HepG2 (cell line): ENCODE data around the gene RPS8. TPM values are rescaled to one million over a fixed set of nuclear protein-coding genes. Genes with fewer than 3 reads are reported as not detected.

Source experiments
- ASH2L ChIP-seq: fragments of 300-600, 200-600 bp; sonication (generic); IDR thresholded peaks from 2 replicates; pipeline ENCODE4 v1.7.0; 2017; ENCODE audit warnings: low read depth, mild to moderate bottlenecking, moderate library complexity, mixed read lengths, low read length; ENCODE audit not compliant: insufficient read length
- ATF3 ChIP-seq: sonication (generic); formaldehyde crosslinking; IDR thresholded peaks from 2 replicates; pipeline ENCODE4 v1.4.0; 2020; ENCODE audit warnings: missing genetic modification reagents
- ATM ChIP-seq: fragments of 450-650 bp; IDR thresholded peaks from 2 replicates; pipeline ENCODE4 v1.7.1; 2017; ENCODE audit warnings: mild to moderate bottlenecking, borderline replicate concordance
- EEA1 ChIP-seq: sonication (generic); formaldehyde crosslinking; IDR thresholded peaks from 2 replicates; pipeline ENCODE4 v1.5.1; 2020; ENCODE audit warnings: mild to moderate bottlenecking, missing genetic modification reagents, borderline replicate concordance
- ISL2 ChIP-seq: sonication (generic); formaldehyde crosslinking; IDR thresholded peaks from 2 replicates; pipeline ENCODE4 v1.5.0; 2020; ENCODE audit warnings: missing genetic modification reagents
- MIXL1 ChIP-seq: IDR thresholded peaks from 2 replicates; pipeline ENCODE4 v1.6.1; 2016
- NFYC ChIP-seq: IDR thresholded peaks from 2 replicates; pipeline ENCODE4 v1.6.1; 2016; ENCODE audit warnings: missing genetic modification reagents, missing compliant biosample characterization
- PAF1 ChIP-seq: IDR thresholded peaks from 2 replicates; pipeline ENCODE4 v1.6.1; 2016; ENCODE audit warnings: missing genetic modification reagents, missing compliant biosample characterization
- REXO4 ChIP-seq: sonication (generic); formaldehyde crosslinking; IDR thresholded peaks from 2 replicates; pipeline ENCODE4 v1.8.0; 2022; ENCODE audit warnings: missing genetic modification reagents, mild to moderate bottlenecking, borderline replicate concordance
- SETDB1 ChIP-seq: sonication (generic); formaldehyde crosslinking; IDR thresholded peaks from 2 replicates; pipeline ENCODE4 v1.5.1; 2020; ENCODE audit warnings: missing genetic modification reagents, mild to moderate bottlenecking, borderline replicate concordance
- SMAD3 ChIP-seq: sonication (generic); formaldehyde crosslinking; IDR thresholded peaks from 2 replicates; pipeline ENCODE4 v1.4.0; 2020; ENCODE audit warnings: missing genetic modification reagents
- SMC3 ChIP-seq: IDR thresholded peaks from 2 replicates; pipeline ENCODE4 v1.6.1; 2011; ENCODE audit warnings: low read length, improper control_type of control experiment
- TGIF2 ChIP-seq: IDR thresholded peaks from 2 replicates; pipeline ENCODE4 v1.6.1; 2016; ENCODE audit warnings: control low read depth, missing compliant biosample characterization
- ZBTB7B ChIP-seq: sonication (generic); formaldehyde crosslinking; IDR thresholded peaks from 2 replicates; pipeline ENCODE4 v1.4.0; 2020; ENCODE audit warnings: missing genetic modification reagents
- ZNF136 ChIP-seq: sonication (generic); formaldehyde crosslinking; IDR thresholded peaks from 2 replicates; pipeline ENCODE4 v1.8.1; 2022; ENCODE audit warnings: low read depth, mild to moderate bottlenecking, moderate library complexity, missing genetic modification reagents
- ZNF432 ChIP-seq: sonication (generic); formaldehyde crosslinking; IDR thresholded peaks from 2 replicates; pipeline ENCODE4 v1.5.0; 2020; ENCODE audit warnings: missing genetic modification reagents, mild to moderate bottlenecking, borderline replicate concordance
- ZNF510 ChIP-seq: sonication (generic); formaldehyde crosslinking; IDR thresholded peaks from 2 replicates; pipeline ENCODE4 v1.4.0; 2020; ENCODE audit warnings: low read depth, mild to moderate bottlenecking, missing genetic modification reagents
- ZNF629 ChIP-seq: sonication (generic); formaldehyde crosslinking; conservative IDR thresholded peaks from 2 replicates; pipeline ENCODE4 v1.5.0; 2020; ENCODE audit warnings: missing genetic modification reagents
- ZNF773 ChIP-seq: sonication (generic); formaldehyde crosslinking; IDR thresholded peaks from 2 replicates; pipeline ENCODE4 v1.4.0; 2020; ENCODE audit warnings: missing genetic modification reagents, borderline replicate concordance
- ZNF790 ChIP-seq: sonication (generic); formaldehyde crosslinking; IDR thresholded peaks from 2 replicates; pipeline ENCODE4 v1.8.0; 2022; ENCODE audit warnings: missing genetic modification reagents, mild to moderate bottlenecking, borderline replicate concordance
- polyA plus RNA-seq, 8 experiments: library from polyadenylated mRNA; depleted of rRNA in 3 of 8; stranded (reverse) in 7 of 8; unstranded in 1 of 8; fragments of >200 nt; fragmentation: Illumina TruSeq in 4 of 8; extraction: Trizol in 4 of 8; gene quantifications; 2 replicates each; pipeline versions ENCODE4 v1.2.1 to v1.2.3, GENCODE V29; 2011 to 2016; ENCODE audit warnings: low read depth in 4 of 8, missing spikeins in 1 of 8, mixed read lengths in 1 of 8; ENCODE audit not compliant: insufficient read depth in 1 of 8
- total RNA-seq, 5 experiments: library from RNA; depleted of rRNA; stranded (reverse); fragments of >200 nt; fragmentation: Illumina TruSeq; extraction: Trizol; gene quantifications; 2 replicates each; pipeline ENCODE4 v1.2.3, GENCODE V29; 2016; ENCODE audit warnings: low read depth in 1 of 5
- TF ChIP-seq, protein P1 (sequence below): sonication (generic); formaldehyde crosslinking; IDR thresholded peaks from 2 replicates; pipeline ENCODE4 v1.4.0; 2020; ENCODE audit warnings: missing genetic modification reagents
- TF ChIP-seq, protein P2 (sequence below): sonication (generic); formaldehyde crosslinking; IDR thresholded peaks from 2 replicates; pipeline ENCODE4 v1.8.1; 2023; ENCODE audit warnings: mild to moderate bottlenecking, inconsistent platforms, moderate library complexity, missing genetic modification reagents, borderline replicate concordance
- TF ChIP-seq, protein P3 (sequence below): sonication (generic); formaldehyde crosslinking; IDR thresholded peaks from 2 replicates; pipeline ENCODE4 v1.4.0; 2020; ENCODE audit warnings: missing genetic modification reagents

The RPS8 gene
- total and polyA plus RNA-seq, 2 of the 13 experiments (the other 11 are each of a cell fraction or from before 2014, with no cell fraction given) = 2,628 to 2,822 TPM

GRCh38 chr1:44819608-44820327 lies 44.4 kb downstream of the RPS8 start (continued):
- TF ChIP-seq, protein P1, sequence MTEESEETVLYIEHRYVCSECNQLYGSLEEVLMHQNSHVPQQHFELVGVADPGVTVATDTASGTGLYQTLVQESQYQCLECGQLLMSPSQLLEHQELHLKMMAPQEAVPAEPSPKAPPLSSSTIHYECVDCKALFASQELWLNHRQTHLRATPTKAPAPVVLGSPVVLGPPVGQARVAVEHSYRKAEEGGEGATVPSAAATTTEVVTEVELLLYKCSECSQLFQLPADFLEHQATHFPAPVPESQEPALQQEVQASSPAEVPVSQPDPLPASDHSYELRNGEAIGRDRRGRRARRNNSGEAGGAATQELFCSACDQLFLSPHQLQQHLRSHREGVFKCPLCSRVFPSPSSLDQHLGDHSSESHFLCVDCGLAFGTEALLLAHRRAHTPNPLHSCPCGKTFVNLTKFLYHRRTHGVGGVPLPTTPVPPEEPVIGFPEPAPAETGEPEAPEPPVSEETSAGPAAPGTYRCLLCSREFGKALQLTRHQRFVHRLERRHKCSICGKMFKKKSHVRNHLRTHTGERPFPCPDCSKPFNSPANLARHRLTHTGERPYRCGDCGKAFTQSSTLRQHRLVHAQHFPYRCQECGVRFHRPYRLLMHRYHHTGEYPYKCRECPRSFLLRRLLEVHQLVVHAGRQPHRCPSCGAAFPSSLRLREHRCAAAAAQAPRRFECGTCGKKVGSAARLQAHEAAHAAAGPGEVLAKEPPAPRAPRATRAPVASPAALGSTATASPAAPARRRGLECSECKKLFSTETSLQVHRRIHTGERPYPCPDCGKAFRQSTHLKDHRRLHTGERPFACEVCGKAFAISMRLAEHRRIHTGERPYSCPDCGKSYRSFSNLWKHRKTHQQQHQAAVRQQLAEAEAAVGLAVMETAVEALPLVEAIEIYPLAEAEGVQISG (CRISPR knock-in tag) = peak; percentile 12
- TF ChIP-seq, protein P2, sequence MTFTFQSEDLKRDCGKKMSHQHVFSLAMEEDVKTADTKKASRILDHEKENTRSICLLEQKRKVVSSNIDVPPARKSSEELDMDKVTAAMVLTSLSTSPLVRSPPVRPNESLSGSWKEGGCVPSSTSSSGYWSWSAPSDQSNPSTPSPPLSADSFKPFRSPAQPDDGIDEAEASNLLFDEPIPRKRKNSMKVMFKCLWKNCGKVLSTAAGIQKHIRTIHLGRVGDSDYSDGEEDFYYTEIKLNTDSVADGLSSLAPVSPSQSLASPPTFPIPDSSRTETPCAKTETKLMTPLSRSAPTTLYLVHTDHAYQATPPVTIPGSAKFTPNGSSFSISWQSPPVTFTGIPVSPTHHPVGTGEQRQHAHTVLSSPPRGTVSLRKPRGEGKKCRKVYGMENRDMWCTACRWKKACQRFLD (CRISPR knock-in tag) = 0 out of 2 replicates have a peak, but pooled peaks have one; percentile 45
- no peak; the same call in none of the 2 replicates for TF ChIP-seq SMC3
- TF ChIP-seq ZNF510 (CRISPR knock-in tag) = no peak
- TF ChIP-seq REXO4 = no peak
- TF ChIP-seq SETDB1 (CRISPR knock-in tag) = no peak
- 0 out of 2 replicates have a peak, but pooled peaks have one; percentile 35 for TF ChIP-seq ZNF629 (CRISPR knock-in tag)
- TF ChIP-seq ATF3 (CRISPR knock-in tag) = no peak
- TF ChIP-seq TGIF2 (CRISPR knock-in tag) = peak; percentile 20; the same call in 1 of the 2 replicates
- no peak for TF ChIP-seq ZBTB7B (CRISPR knock-in tag)
- no peak for TF ChIP-seq ZNF432 (CRISPR knock-in tag)
- no peak for TF ChIP-seq ATM
- TF ChIP-seq PAF1 (CRISPR knock-in tag) = no peak
- TF ChIP-seq SMAD3 = no peak; the same call in none of the 2 replicates
- peak; percentile 58 for TF ChIP-seq ISL2 (CRISPR knock-in tag)
- TF ChIP-seq ZNF773 (CRISPR knock-in tag) = no peak
- TF ChIP-seq ZNF790 (CRISPR knock-in tag) = no peak
- peak; percentile 7; the same call in 1 of the 2 replicates for TF ChIP-seq NFYC (CRISPR knock-in tag)
- no peak; the same call in 1 of the 2 replicates for TF ChIP-seq ZNF136 (CRISPR knock-in tag)
- TF ChIP-seq ASH2L = peak; percentile 42
- no peak for TF ChIP-seq EEA1
- TF ChIP-seq, protein P3, sequence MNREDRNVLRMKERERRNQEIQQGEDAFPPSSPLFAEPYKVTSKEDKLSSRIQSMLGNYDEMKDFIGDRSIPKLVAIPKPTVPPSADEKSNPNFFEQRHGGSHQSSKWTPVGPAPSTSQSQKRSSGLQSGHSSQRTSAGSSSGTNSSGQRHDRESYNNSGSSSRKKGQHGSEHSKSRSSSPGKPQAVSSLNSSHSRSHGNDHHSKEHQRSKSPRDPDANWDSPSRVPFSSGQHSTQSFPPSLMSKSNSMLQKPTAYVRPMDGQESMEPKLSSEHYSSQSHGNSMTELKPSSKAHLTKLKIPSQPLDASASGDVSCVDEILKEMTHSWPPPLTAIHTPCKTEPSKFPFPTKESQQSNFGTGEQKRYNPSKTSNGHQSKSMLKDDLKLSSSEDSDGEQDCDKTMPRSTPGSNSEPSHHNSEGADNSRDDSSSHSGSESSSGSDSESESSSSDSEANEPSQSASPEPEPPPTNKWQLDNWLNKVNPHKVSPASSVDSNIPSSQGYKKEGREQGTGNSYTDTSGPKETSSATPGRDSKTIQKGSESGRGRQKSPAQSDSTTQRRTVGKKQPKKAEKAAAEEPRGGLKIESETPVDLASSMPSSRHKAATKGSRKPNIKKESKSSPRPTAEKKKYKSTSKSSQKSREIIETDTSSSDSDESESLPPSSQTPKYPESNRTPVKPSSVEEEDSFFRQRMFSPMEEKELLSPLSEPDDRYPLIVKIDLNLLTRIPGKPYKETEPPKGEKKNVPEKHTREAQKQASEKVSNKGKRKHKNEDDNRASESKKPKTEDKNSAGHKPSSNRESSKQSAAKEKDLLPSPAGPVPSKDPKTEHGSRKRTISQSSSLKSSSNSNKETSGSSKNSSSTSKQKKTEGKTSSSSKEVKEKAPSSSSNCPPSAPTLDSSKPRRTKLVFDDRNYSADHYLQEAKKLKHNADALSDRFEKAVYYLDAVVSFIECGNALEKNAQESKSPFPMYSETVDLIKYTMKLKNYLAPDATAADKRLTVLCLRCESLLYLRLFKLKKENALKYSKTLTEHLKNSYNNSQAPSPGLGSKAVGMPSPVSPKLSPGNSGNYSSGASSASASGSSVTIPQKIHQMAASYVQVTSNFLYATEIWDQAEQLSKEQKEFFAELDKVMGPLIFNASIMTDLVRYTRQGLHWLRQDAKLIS (CRISPR knock-in tag) = peak; percentile 82; the same call in 1 of the 2 replicates
- no peak for TF ChIP-seq MIXL1 (CRISPR knock-in tag)
